Femur (tissue), 1 donor: ENCODE results near the gene DLEC1.
A peak's percentile ranks its signal among the peaks of the same experiment; 100 is the strongest.
"Not testable (repeated sequence)": the region's sequence is repeated elsewhere in the genome, so short reads cannot be mapped to it uniquely, and the experiment has no call there.

Experiments
- DNase-seq: peaks from one replicate; pipeline ENCODE4 v3.0.0-alpha.2; 2017

DLEC1 gene

GRCh38 chr3:38020342-38020726 is 18.7 kb upstream of the DLEC1 start:
- DNase-seq = no peak

- no peak for DNase-seq
These were observed 17.8 kb upstream of the DLEC1 start for GRCh38 chr3:38021196-38021595.

- no peak for DNase-seq
These were observed 16.7 kb upstream of the DLEC1 start for GRCh38 chr3:38022301-38022700.

GRCh38 chr3:38022896-38023709 is 15.9 kb upstream of the DLEC1 start:
- DNase-seq = no peak

- no peak for DNase-seq
These were observed 12.2 kb upstream of the DLEC1 start for GRCh38 chr3:38026856-38027255.

- no peak for DNase-seq
These were observed 11.2 kb upstream of the DLEC1 start for GRCh38 chr3:38027466-38028465.

GRCh38 chr3:38028621-38029361 is 10.2 kb upstream of the DLEC1 start:
- no peak for DNase-seq

GRCh38 chr3:38029400-38030125 is 9.4 kb upstream of the DLEC1 start, which contains the start of gene PLCD1:
TSS of gene PLCD1 (minus strand) at chr3:38029642. CDS start at chr3:38029539, 103 bp downstream.
- peak; percentile 92 for DNase-seq

- no peak for DNase-seq
These were observed 8.6 kb upstream of the DLEC1 start for GRCh38 chr3:38030126-38031021.

- DNase-seq = peak; percentile 73
These were observed 7.7 kb upstream of the DLEC1 start for GRCh38 chr3:38031022-38031994.

- DNase-seq = no peak
These were observed 6.6 kb upstream of the DLEC1 start for GRCh38 chr3:38032328-38032865.

GRCh38 chr3:38033586-38033985 is 5.4 kb upstream of the DLEC1 start:
- not testable (repeated sequence) for DNase-seq

GRCh38 chr3:38034335-38034734 is 4.7 kb upstream of the DLEC1 start:
- not testable (repeated sequence) for DNase-seq

GRCh38 chr3:38036286-38036685 is 2.7 kb upstream of the DLEC1 start:
- no peak for DNase-seq

GRCh38 chr3:38036906-38037305 is 2.1 kb upstream of the DLEC1 start:
- no peak for DNase-seq

GRCh38 chr3:38038447-38038911 is 529 bp upstream of the DLEC1 start:
- DNase-seq = no peak

- peak; percentile 70 for DNase-seq
These were observed 872 bp downstream of the DLEC1 start for GRCh38 chr3:38039899-38040261.

- DNase-seq = no peak
These were observed 1.4 kb downstream of the DLEC1 start for GRCh38 chr3:38040401-38040800.

GRCh38 chr3:38043486-38043885 is 4.5 kb downstream of the DLEC1 start:
- DNase-seq = no peak
